Parietal lobe (tissue), 1 donor: ENCODE data around the gene RAMAC. TPM values are rescaled to one million over a fixed set of nuclear protein-coding genes. Genes with fewer than 3 reads are reported as not detected.

Experiments
- total RNA-seq: library from RNA; depleted of rRNA; stranded (reverse); fragments of >200 nt; gene quantifications from one replicate; pipeline ENCODE4 v1.2.3, GENCODE V29; 2014

Gene RAMAC
- 23.5 TPM for total RNA-seq

GRCh38 chr15:82985688-82986441, at the start of gene RAMAC:
RAMAC (plus strand) TSS chr15:82986210; CDS start chr15:82989019, 2,809 bp downstream.

GRCh38 chr15:82952158-82953081, 33.6 kb upstream of the RAMAC start, which contains the start of gene HOMER2:
HOMER2 (minus strand) TSS chr15:82952720; CDS start chr15:82952535, 185 bp downstream.

DNA sequence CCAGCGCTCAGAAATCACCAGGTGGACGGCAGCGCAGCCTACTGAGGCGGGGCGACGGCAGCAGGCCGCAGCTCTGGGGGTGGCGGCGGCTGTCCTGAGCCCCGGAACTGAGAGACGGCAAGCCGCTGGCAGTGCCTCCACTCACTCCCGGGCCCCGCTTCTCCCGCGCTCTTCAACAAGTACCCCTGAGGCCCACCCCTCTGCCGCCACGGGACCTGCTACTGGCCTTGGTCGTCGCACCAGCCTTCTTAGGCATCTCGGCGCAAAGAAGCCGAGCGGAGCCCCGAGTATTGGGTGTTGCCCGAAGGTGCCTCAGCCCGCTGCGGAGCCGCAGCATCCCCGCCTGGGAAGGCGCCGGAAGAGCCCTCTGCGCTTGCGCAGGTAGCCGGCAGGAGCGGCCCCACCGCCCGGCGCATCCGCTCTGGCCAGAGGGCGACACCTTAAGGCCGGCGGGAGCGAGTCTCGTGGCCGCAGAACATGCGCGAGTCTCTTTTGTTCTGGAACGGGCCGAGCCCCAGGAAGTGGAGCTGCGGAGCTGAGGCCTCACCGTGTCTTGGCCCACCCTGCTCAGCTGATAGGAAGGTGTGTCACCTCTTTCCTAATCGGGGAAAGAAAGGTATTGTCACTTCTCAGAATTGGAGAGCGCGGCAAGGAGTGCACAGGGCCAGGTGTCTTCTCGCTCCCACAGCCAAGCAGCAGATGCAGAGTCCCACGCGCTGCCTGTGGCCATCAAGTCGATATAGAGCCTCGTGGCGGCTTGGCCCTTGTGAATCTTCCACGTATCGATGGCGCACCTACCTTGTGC, 25.5 kb downstream of the RAMAC start, which contains the start of gene C15orf40:
TSS of gene C15orf40 (minus strand) at position 369 of the 805 bp plus-strand sequence. CDS start at position 337, 32 bp downstream.

Other genes with a start within 250 kb of the RAMAC start
- not detected for gene FSD2, start 180.1 kb upstream of the RAMAC start, total RNA-seq
- gene WHAMM, start 176.6 kb upstream of the RAMAC start, total RNA-seq = 4.1 TPM
- gene HOMER2, start 33.5 kb upstream of the RAMAC start, total RNA-seq = 61.7 TPM
- 28.8 TPM for gene C15orf40, start 25.4 kb downstream of the RAMAC start, total RNA-seq
- 136 TPM for gene BTBD1, start 81.0 kb downstream of the RAMAC start, total RNA-seq
- 15.0 TPM for gene TM6SF1, start 121.4 kb downstream of the RAMAC start, total RNA-seq
- 122 TPM for gene HDGFL3, start 221.6 kb downstream of the RAMAC start, total RNA-seq